Measurements from ENCODE around the gene GNAI2. TPM values are rescaled to one million over a fixed set of nuclear protein-coding genes. Genes with fewer than 3 reads are reported as not detected.

Gene GNAI2
- total and polyA plus RNA-seq, 2 donors (not counting 3 experiments of a cell fraction or from before 2014, with no cell fraction given): 767 to 1,875 TPM

- DNase-seq (ENCODE audit: low read depth, low spot score) (no peak), FAIRE-seq (no peak)
- ChIA-PET CTCF (interaction anchor here (1.2 to 1.8 kb wide), 3 partner anchors 20 to 41 kb away, joined by 3 to 12 read pairs (median 6); no protein-coding TSS in a partner anchor), POLR2A (interaction anchor here (1.0 to 1.1 kb wide), 2 partner anchors 31 to 34 kb away, joined by 5 read pairs; no protein-coding TSS in a partner anchor)
- Histone ChIP-seq H3K9ac (replicated peaks; ENCODE audit: extremely low read depth, insufficient read depth, low read length) (no peak overlapping the region), H3K79me2 (ENCODE audit: control insufficient read depth, insufficient read depth, low read length) (no peaks in the 10 kb centered on the region), H3K27me3 (ENCODE audit: control insufficient read depth in 2 of 2, insufficient read depth in 2 of 2, low read length in 2 of 2) (peaks cover 3 to 6% of the 10 kb centered on the region in 2 experiments), H3K4me1 (ENCODE audit: control insufficient read depth, extremely low read depth, insufficient read depth, low read length) (no peaks in the 10 kb centered on the region), H3K4me3 (replicated peaks in 1 of 3; ENCODE audit: insufficient read depth in 1 of 3, low read depth in 1 of 3, low read length in 3 of 3) (no peak overlapping the region), H4K20me1 (replicated peaks; ENCODE audit: control insufficient read depth, extremely low read depth, insufficient read depth, low read length) (no peaks in the 10 kb centered on the region), H3K36me3 (ENCODE audit: control insufficient read depth in 2 of 2, extremely low read depth in 1 of 2, insufficient read depth in 2 of 2, low read length in 2 of 2) (no peaks in the 10 kb centered on the region), H3K9me3 (replicated peaks; ENCODE audit: control insufficient read depth, insufficient read depth, low read length) (no peaks in the 10 kb centered on the region), H3K4me2 (ENCODE audit: insufficient read depth, low read length) (no peak overlapping the region), H3K27ac (ENCODE audit: insufficient read depth, low read depth, low read length) (no peak overlapping the region), H2AFZ (ENCODE audit: low read depth, low read length) (no peak overlapping the region), H3K9me1 (replicated peaks; ENCODE audit: control insufficient read depth, extremely low read depth, insufficient read depth, low read length) (no peaks in the 10 kb centered on the region)
- dilution Hi-C loops (cut with MboI; ENCODE audit: extremely low pct_ligation_motif_present, low sequenced_read_pairs) (no loop called here), intact Hi-C loops (cut with micrococcal nuclease) (loop anchor here (10.0 kb wide), 1 partner anchor 142 kb away; no protein-coding TSS in a partner anchor)
- BruUV-seq (replicated peaks): no TSS peak
- TF ChIP-seq POLR2A (IDR thresholded peaks at IDR 0.05; ENCODE audit: low read depth, low read length) (no peak), FOS (IDR thresholded peaks at IDR 0.05; ENCODE audit: borderline replicate concordance, insufficient read depth, low read length) (no peak), JUN (IDR thresholded peaks at IDR 0.05; ENCODE audit: borderline replicate concordance, insufficient read depth, insufficient read length, low read depth) (no peak), CTCF (IDR thresholded peaks at IDR 0.05; ENCODE audit: extremely low read depth in 1 of 2, insufficient read depth in 1 of 2, low read depth in 1 of 2, low read length in 2 of 2) (no peak), MAX (IDR thresholded peaks at IDR 0.05; ENCODE audit: insufficient read depth, insufficient read length) (no peak), GATA2 (IDR thresholded peaks at IDR 0.05; ENCODE audit: insufficient read depth, insufficient read length, low read depth, low read length) (no peak), EZH2 (IDR thresholded peaks at IDR 0.05; ENCODE audit: borderline replicate concordance, low read depth, low read length, severe bottlenecking) (no peak), POLR2AphosphoS5 (IDR thresholded peaks at IDR 0.05; ENCODE audit: insufficient read depth, low read depth, low read length) (no peak), MYC (IDR thresholded peaks at IDR 0.05; ENCODE audit: low read depth, low read length) (no peak)
Observed at GRCh38 chr3:50266836-50267235, 30.8 kb downstream of the GNAI2 start.

Measured in endothelial cell of umbilical vein (primary cell).